Stimulated activated CD4-positive, alpha-beta T cell treated with anti-CD3 and anti-CD28 coated beads, Interleukin-2, amount 100 ng/mL, for 4 hours (primary cell): ENCODE measurements around the gene COQ8A.
A peak's percentile ranks its signal among the peaks of the same experiment; 100 is the strongest.
"Not testable (repeated sequence)": the region's sequence is repeated elsewhere in the genome, so short reads cannot be mapped to it uniquely, and the experiment has no call there.

Experiments
- DNase-seq: peaks from one replicate; pipeline ENCODE4 v3.0.0-alpha.2; 2020; ENCODE audit warnings: low read depth

COQ8A gene

DNA sequence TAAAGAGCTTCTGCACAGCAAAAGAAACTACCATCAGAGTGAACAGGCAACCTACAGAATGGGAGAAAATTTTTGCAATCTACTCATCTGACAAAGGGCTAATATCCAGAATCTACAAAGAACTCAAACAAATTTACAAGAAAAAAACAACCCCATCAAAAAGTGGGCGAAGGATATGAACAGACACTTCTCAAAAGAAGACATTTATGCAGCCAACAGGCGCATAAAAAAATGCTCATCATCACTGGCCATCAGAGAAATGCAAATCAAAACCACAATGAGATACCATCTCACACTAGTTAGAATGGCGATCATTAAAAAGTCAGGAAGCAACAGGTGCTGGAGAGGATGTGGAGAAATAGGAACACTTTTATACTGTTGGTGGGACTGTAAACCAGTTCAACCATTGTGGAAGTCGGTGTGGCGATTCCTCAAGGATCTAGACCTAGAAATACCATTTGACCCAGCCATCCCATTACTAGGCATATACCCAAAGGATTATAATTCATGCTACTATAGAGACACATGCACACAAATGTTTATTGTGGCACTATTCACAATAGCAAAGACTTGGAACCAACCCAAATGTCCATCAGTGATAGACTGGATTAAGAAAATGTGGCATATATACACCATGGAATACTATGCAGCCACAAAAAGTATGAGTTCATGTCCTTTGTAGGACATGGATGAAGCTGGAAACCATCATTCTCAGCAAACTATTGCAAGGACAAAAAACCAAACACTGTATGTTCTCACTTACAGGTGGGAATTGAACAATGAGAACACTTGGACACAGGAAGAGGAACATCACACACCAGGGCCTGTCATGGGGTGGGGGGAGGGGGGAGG lies 10.6 kb upstream of the COQ8A start:
- not testable (repeated sequence) for DNase-seq

DNA sequence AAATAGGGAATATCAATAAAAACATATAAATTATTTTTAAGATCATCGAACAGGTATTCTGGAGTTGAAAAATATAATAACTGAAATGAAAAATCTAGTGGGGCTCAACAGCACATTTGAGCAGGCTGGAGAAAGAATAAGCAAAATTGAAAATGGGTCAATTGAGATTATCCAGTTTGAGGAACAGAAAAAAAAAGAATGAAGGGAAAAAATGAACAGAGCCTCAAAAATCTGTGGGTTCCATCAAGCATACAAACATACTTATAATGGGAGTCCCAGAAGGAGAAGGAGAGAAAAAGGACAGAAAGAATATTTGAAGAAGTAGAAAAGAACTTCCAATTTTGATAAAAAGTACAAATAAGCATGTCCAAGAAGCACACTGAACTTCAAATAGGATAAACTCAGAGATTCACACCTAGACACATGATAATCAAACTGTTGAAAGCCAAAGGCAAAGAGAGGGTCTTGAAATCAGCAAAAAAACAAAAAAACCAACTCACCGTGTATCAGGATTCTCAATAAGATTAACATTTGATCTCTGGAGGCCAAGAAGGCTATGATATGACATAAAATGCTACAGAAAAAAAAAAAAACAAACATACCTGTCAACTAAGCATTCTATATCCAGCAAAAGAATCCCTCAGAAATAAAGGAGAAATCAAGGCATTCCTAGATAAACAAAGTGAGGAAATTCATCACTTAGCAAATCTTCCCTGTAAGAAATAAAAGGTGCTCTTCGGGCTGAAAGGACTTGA lies 5.4 kb upstream of the COQ8A start:
- no peak for DNase-seq

DNA sequence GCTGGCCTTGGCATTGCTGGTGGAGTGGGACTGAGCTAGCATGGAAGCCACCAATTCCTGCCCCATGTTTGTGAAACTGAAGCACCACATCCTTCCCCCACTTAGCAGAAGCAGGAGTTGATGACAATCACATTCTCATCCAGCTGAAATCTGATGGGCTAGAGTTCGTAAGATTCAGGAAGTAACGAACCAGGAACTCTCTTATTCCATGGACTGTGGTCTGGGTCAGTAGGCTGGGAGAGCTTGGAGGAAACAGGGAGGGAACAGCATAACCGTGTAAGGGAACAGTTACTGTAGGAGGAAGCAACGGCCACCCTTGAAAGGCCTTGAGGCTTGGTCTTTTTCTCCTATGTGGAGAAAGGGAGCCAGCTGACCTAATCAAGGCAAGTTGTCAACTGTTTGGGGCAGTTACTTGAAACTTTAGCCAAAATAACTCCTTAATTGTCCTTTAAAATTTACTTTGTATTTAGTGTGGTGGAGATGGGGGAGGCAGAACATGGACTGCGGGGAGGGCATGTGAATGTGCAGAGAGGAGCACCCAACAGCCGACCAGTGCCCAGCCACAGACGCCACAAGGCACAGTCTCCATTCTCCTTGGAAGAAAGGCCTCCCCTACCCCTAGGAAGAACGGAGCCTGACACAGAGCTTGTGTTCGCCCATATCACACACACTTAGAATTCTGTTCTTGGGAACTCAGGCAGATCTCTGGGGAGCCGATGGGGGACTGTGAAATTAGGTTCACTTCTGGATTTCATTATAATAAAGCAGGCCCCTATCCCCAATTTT lies 2.0 kb upstream of the COQ8A start:
- no peak for DNase-seq

DNA sequence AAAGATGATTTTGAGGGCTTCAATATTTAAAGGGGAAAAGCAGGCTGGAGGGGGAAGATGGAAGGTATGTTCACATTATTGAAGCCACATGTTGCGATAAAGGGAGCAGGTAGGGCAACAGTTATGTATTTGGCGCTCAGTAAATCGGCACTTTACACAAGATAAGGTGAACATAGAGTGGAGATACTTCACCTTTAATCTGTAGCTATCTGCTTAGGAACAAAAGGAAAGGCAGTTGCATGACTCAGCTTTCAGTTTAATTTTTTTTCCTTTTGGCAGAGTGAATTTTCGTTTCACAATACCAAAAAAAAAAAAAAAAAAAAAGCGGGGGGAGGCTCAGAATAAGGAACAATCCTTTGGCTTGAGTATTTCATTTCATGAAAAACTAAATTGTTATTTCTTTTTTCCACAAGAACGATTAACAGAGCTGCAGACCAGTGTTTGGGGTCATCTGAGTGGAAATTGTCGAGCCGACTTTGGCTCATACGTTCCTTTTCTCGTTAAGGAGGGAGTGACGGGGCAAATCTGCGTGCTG lies 1.1 kb upstream of the COQ8A start:
- no peak for DNase-seq

DNA sequence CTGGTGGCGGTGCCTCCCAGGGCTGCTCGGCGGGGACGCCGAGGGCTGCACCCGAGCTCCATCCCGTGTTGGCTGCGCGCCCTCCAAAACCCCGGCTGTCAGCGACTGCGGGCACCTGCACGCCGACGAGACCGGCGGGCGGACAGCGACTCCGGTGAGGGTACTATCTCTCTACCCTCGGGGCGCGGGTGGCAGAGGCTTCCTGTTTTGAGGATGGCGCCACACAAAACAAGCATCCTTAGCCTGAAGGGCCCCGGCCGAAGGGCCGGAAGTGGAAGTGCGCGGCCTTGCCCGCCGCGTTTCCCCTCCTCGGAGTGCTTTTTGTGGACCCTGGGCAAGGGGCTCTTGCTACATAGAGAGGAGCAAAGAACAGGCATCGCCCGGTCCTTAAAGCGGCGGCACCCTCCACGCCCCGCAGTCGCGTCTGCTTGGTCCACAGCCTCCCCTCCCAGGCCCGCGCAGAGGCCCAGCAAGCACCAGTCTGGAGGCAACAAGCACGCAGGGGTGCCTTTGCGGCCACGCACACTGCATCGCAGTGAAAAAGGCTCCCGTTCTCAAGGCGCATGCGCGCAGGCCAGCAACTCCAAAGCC lies 561 bp upstream of the COQ8A start:
- DNase-seq = peak; percentile 36

DNA sequence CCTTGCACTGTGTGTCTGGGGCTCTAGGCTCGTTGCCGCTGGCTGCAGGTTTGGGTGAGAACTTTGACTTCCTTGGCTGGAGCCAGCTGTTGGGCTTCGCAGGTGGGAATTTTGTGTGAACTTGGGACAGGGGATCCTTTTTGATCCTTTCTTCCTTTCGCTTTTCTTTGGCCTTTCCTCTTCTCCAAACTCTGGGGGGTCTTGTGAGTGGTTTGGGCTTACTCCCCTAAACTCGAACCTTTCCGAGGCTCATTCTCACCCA lies 643 bp downstream of the COQ8A start:
- DNase-seq = no peak

DNA sequence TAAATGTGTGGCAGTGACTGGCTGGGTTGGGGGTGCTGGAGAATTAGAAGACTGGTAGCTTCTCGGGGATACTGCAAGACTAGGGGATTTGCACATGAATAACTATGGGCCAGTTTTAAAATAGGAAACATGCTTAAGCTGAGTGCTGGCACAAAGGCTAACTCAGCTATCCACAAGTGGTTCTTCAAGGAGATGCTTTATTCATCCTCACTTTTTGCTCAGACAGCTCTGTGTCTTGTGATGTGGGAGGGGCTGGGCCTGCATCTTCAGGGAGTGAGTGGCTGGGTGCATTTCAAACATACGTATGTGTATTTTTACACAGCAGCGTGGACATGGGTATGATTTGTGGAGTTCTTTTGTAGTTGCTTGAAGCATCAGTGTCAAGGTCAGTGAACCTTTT lies 2.3 kb downstream of the COQ8A start:
- no peak for DNase-seq

DNA sequence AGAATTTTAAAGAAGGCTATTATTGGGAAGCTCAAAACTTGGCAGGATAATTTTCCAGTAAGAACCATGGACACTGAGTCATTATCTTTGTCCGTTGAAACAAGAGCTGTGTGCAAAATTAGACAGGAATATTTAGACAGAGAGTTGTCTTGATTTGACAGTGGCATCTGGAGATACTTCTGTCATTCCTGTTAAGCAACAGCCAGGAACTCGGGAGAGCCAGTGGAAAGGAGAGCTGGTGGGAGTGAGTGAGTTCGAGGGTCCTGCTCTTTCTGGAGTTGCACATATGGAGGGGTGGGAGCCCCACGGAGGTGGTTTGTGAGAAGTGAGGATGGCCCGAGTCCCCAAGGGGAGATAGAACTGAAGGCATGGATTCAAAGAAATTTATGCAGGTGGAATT lies 3.1 kb downstream of the COQ8A start:
- DNase-seq = no peak

DNA sequence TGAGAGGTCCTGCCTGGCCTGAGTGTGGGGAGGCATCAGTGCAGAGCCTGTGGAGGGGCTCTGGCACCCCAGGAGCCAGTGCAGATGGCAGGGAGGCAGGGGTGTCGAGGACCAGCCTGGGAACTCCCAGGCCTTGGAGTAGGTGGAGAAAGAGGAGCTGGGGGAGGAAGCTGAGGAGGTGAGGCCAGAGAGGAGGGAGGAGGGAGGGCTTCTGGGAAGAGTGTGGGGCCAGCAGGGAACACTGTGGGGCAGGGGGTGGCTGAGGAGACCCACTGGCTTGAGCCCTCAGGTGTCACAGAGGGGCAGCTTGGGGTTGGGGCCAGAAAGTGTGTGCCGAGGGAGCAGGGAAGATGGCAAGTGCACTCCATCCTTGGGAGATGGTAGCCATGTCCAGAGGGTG lies 3.8 kb downstream of the COQ8A start:
- no peak for DNase-seq

DNA sequence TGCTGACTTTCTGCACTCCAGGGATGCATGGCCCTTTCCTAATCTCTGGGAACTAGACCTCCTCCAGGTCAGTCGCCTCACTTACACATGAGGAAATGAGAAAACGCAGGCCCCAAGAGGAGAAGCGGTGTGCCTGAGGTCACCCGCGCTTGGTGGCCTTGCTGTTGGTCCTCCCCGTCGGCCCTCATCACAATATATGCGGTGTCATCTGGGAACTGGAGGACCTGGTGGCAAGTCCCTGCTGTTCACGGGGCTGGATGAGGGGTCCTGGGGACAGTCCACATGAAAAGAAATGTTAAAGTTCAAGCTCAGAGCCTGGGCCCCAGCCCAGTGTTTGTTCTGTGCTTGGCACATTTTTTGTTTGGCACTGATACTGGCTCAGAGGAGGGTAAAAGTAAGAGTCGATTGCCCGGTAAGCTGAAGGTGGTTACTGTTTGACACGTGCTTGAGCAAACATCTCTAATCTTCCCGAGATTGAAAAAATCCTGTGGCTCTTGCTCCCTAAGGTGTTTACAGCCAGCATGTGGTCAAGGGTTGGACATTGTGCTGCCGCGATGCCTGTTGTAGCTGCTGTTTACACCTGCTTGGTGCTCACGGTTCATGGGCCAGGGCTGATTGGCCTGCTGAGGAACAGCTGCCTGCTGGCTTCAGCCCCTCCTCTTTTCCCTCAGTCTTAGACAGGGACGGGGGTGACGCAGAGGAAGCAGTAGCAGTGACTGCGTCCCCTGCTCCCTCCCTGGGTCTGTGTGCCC lies 5.2 kb downstream of the COQ8A start:
- DNase-seq = no peak

DNA sequence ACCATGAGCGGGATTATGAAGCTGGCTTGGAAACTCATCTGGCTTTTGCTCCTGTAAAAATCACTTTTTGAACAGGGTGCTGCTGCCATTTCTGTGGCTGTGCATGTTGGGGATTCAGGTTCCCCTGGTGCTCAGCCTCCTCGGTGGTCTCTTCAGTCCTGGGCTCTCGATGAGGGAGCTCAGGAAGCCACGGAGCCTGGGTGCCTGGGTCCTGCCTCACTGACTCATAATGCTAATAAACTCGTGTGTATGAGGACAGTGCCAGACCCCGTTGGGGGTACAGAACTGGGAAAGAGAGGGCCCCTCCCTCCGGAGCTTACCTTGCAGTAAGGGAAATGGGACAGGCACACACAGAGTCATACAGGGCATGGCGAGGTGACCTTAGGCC lies 5.8 kb downstream of the COQ8A start:
- DNase-seq = no peak

DNA sequence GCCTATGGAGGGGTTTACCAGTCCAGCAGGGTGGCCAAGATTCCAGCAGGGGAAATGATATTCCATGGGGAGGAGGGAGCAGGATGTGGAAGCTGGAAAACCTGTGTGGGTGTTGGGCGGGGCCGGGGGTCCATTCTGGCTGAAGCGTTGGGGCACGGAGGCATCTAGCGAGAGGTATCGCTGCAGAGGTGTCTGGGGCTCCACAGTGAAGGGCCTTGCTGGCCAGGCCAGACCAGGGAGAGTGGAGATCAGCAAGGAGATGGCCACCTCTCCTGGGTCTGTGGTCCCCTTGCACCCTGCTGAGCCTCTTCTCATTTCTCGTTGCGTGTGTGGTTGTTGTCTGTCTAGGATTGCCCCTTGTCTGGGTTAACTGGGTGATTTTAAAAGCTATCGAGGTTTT lies 6.2 kb downstream of the COQ8A start:
- DNase-seq = no peak

DNA sequence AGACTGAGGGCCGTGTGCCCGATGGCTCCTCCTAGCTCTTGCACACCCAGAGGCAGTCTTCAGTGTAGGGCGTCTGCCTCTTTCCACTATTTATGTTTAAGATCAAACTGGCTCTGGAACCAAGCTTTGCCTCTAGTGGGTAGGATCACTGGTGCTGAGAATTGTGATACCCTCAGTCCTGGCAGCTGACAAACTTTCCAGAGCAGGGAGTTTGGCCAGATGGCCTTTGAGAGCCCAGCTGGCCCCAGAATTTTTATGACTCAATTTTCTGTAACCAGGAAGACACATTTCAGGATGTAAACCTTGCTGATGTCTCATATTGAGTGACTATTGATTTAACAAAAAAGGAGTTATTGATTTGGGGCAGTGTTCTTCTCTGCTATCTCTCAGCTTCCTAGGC lies 6.7 kb downstream of the COQ8A start:
- DNase-seq = no peak

DNA sequence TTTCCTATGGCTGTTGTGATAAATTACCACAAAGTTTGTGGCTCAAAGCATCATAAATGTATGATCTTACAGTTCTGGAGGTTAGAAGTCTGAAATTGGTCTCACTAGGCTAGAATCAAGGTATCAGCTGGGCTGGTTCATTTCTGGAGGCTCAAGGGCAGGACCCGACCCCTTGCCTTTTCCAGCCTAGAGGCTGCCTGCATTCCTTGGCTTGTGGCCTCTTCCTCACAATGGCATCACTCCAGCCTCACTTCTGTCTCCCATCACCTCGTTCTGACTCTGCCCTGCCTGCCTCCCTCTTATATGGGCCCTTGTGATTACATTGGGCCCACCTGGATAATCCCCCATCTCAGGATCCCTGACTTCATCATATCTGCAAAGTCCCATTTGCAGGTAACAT lies 8.0 kb downstream of the COQ8A start:
- no peak for DNase-seq

DNA sequence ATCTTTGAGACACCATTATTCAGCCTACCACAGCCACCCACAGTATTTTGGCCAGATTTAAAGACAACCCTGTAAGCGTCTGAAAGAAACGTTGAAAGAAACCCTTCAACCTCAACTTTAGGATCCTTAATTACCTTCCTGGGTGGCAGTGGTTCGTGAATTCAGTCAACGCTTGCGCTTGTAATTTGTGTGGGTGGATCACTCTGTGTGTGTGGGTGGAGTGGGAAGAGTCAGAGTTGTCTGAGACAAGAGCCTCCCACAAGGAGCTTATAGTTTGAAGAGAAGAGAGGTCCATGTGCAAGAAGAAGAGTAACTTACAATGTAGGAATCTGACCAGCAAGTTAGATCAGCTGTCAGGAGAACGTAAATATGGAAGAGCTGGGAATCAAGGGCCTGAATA lies 8.4 kb downstream of the COQ8A start:
- no peak for DNase-seq

DNA sequence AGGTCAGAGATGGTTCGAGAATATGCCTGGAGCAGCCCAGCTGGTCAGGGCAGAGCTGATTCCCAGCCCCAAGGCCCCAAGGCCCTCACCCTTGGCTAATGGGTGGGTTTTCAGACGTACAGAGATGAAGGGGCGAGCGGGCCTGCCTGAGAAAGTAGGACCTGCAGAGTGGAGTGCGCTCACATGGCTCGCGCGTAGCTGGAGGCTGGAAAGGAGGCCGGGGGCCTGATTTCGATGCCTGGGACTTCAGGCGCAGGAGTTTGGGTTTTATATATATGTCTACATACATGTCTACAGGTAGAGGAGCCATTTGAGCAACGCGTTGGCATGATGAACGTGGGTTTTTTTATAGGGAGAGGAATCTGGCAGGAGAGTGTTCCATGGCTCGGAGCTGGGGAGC lies 8.9 kb downstream of the COQ8A start:
- no peak for DNase-seq

DNA sequence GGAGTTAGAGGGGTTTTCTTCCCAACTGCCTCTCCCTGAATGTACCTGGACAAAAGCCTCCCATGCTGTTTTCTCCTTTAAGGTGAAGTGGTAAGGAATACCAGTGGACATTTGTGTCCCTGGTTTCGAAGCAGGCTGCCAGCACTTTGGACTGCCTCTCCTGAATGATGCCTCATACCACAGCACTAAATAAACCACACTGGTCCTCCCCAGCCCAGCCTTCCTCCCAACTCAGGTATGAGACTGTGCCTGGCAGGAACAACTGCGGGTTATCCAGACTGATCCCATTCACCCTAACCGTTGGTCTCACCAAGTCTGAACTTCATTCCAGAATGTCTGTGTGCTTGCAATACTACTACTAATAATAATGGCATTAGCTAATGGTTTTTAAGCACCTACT lies 9.3 kb downstream of the COQ8A start:
- no peak for DNase-seq

DNA sequence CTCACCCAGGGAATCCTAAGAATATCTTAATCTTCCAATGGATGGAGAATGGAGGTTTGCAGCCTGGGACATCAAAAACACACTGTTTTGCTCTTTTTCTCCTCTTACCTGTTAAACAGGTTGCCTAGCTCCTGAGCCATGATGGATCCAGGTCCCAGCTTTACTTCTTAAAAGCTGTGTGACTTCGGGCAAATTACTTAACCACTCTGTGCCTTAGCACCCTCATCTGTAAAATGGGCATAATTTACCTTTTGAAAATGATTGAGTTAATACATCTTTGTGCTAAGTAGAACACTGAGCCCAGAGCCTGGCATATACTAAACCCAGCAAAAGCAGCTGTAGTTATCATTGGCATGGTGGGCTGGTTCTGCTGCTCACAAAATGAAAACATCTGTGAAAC lies 10.2 kb downstream of the COQ8A start:
- DNase-seq = no peak

DNA sequence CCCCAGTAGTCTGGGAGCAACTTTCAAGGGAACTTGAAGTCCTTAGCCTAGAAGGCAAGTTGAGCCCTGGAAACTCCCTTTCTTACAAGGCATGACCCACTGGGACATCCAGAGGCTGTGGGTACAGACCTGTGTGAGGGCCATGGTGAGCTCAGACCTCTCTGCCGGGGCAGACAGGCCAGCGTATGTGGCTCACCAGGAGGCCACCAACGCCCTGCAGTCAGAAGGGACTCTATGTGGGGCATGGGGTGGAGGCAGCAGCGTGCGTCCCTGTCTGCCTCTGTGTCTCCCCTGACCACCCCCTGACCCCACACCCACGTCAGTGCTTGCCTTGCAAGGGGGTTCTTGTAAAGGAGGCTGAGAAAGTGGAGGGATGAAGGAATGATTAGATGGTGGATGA lies 10.8 kb downstream of the COQ8A start:
- no peak for DNase-seq

DNA sequence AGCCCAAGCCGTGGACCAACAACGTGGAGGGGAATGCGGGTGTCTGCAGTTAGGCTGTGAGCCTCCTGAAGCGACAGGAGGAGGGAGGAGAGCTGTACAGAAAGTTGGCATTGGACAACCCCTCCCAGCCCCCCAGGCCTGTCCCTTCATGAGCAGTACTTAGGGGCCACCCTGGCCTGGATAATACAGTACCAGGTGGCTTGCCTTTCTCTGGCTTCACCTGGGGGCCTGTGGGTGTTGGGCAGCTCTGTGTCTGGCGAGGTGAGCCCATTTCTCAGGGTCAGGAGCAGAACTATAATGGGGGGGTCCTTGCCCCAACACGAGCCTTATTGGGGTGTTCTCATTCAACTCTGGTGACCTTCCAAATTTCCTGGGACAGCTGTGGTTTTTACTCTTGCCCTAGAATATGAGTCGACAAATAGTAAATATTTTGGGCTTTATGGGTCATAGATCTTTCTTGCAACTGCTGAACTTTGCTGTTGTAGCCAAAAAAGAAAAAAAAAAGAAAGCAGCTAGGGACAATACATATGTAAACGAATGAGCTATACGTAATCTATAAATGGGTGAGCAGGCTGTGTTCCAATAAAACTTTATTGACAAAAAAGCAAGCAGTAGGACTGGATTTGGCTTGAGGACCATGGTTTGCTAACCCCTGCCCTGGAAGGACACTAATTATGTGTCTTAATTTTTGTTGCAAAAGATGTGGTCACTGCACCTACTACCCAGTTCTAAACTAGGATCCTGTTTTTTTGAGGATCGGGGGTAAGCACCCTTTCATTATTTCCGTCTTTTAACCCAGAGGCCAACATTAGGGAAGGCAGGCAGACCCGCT lies 11.4 kb downstream of the COQ8A start:
- no peak for DNase-seq

DNA sequence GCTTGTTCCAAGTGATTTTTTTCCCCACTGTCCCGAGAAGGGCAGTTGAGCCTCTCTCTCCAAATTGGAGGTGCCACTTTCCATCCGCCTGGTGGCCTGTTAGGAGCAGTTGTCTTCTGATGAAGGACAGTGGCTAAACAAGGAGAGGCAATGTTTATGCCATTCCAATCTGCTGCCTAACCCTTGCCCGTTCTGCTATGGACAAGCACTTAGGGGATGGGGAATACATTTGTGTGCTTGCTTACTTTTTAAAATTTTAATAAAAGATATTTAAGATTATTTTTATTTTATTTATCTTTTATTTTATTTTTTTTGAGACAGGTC lies 12.0 kb downstream of the COQ8A start:
- DNase-seq = no peak
